Fibroblast of lung (primary cell): ENCODE results near the gene NTNG1. TPM values are rescaled to one million over a fixed set of nuclear protein-coding genes. Genes with fewer than 3 reads are reported as not detected.

ENCODE experiments used
- DNase-seq, 2 donors: peaks; one replicate each; pipeline versions ENCODE4 v3.0.0 to v3.0.0-alpha.2; 2010; ENCODE audit warnings: low read depth in 2 of 2
- H2AFZ ChIP-seq: 2 replicates; pipeline ENCODE4 v1.5.1; 2012; ENCODE audit warnings: low read length, control low read depth, inconsistent platforms
- H3K27ac ChIP-seq: 2 replicates; pipeline ENCODE4 v1.5.1; 2011; ENCODE audit warnings: low read length, control low read depth; ENCODE audit not compliant: insufficient read depth
- H3K27me3 ChIP-seq: 2 replicates; pipeline ENCODE4 v1.5.1; 2011; ENCODE audit warnings: mild to moderate bottlenecking, low read length; ENCODE audit not compliant: control insufficient read depth, insufficient read depth
- H3K36me3 ChIP-seq: 2 replicates; pipeline ENCODE4 v1.5.1; 2011; ENCODE audit warnings: low read length; ENCODE audit not compliant: control insufficient read depth, insufficient read depth
- H3K4me1 ChIP-seq: 2 replicates; pipeline ENCODE4 v1.5.1; 2011; ENCODE audit warnings: low read length; ENCODE audit not compliant: control insufficient read depth, insufficient read depth; ENCODE audit errors: extremely low read depth
- H3K4me2 ChIP-seq: 2 replicates; pipeline ENCODE4 v1.5.1; 2011; ENCODE audit warnings: low read length, control low read depth; ENCODE audit not compliant: insufficient read depth; ENCODE audit errors: extremely low read depth
- H3K4me3 ChIP-seq, 4 experiments: fragments of 200-600 bp in 1 of 4; sonication (generic) in 1 of 4; replicated peaks in 1 of 4; 2 replicates each; pipeline ENCODE4 v1.5.1; 2011 to 2016; ENCODE audit warnings: low read length in 4 of 4, low read depth in 3 of 4, mild to moderate bottlenecking in 3 of 4, control low read depth in 2 of 4, inconsistent platforms in 1 of 4, mixed read lengths in 1 of 4; ENCODE audit not compliant: insufficient read depth in 1 of 4; ENCODE audit errors: control extremely low read depth in 1 of 4
- H3K79me2 ChIP-seq: 2 replicates; pipeline ENCODE4 v1.5.1; 2012; ENCODE audit warnings: mild to moderate bottlenecking, low read length, inconsistent platforms; ENCODE audit not compliant: control insufficient read depth, insufficient read depth
- H3K9ac ChIP-seq: 2 replicates; pipeline ENCODE4 v1.5.1; 2011; ENCODE audit warnings: mild to moderate bottlenecking, low read length, control low read depth; ENCODE audit not compliant: insufficient read depth
- H3K9me3 ChIP-seq: 2 replicates; pipeline ENCODE4 v1.5.1; 2012; ENCODE audit warnings: low read depth, low read length; ENCODE audit not compliant: control insufficient read depth, insufficient read depth
- H4K20me1 ChIP-seq: 2 replicates; pipeline ENCODE4 v1.5.1; 2011; ENCODE audit warnings: low read length; ENCODE audit not compliant: control insufficient read depth, insufficient read depth; ENCODE audit errors: extremely low read depth
- EZH2 ChIP-seq: IDR thresholded peaks from 2 replicates; pipeline ENCODE4 v1.5.1; 2012; ENCODE audit warnings: low read length, control low read depth, mild to moderate bottlenecking; ENCODE audit errors: missing control alignments
- polyA plus RNA-seq, 2 donors: library from polyadenylated mRNA; depleted of rRNA in 1 of 2; stranded (reverse) in 1 of 2; unstranded in 1 of 2; fragments of >200 nt; gene quantifications; 2 replicates each; pipeline ENCODE4 v1.2.1, GENCODE V29; 2011 to 2012; ENCODE audit warnings: missing spikeins in 1 of 2
- total RNA-seq: library from RNA; depleted of rRNA; stranded (reverse); fragments of >200 nt; gene quantifications from 2 replicates; pipeline ENCODE4 v1.2.1, GENCODE V29; 2014
- TF ChIP-seq, protein P1 (sequence below), 2 donors: IDR thresholded peaks in 1 of 2; conservative IDR thresholded peaks in 1 of 2; 1 replicate in 1 of 2; 2 replicates in 1 of 2; pipeline ENCODE4 v1.5.1; 2011 to 2012; ENCODE audit warnings: low read length in 2 of 2, control low read depth in 1 of 2, inconsistent platforms in 1 of 2, low read depth in 1 of 2, mild to moderate bottlenecking in 1 of 2

The NTNG1 gene
- total and polyA plus RNA-seq, 2 donors (not counting 1 experiment from before 2014, with no cell fraction given), result 0.82 to 8.6 TPM

DNA sequence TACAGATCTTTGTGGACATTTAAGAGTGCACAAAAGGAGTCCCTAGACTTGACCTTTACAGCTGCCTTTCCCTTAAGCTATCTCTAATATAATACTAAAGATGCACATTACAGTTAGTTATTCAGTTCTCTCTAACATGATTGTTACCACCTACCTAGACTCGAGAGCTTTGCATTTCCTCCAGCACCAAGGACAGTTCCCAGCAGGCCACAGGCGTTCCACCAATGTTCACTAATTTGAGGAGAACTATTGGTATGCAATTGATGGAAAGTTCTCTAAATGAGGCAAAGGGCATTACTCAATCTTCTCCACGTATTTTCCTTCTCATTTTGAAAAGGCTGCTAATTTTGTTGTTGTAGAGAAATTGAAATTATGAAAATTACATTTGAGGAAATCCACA, 5.4 kb upstream of the NTNG1 start:
- Histone ChIP-seq H3K27ac (no peak overlapping the region), H3K27me3 (no peaks in the 10 kb centered on the region), H3K4me3 (no peak overlapping the region), H3K79me2 (no peaks in the 10 kb centered on the region), H3K4me1 (peaks cover 3% of the 10 kb centered on the region), H4K20me1 (no peaks in the 10 kb centered on the region), H3K9ac (no peak overlapping the region), H3K9me3 (no peaks in the 10 kb centered on the region), H2AFZ (no peak overlapping the region), H3K36me3 (no peaks in the 10 kb centered on the region), H3K4me2 (no peak overlapping the region)
- peak; percentile 57 to 66 for DNase-seq
- no peak for TF ChIP-seq EZH2
- TF ChIP-seq, protein P1, sequence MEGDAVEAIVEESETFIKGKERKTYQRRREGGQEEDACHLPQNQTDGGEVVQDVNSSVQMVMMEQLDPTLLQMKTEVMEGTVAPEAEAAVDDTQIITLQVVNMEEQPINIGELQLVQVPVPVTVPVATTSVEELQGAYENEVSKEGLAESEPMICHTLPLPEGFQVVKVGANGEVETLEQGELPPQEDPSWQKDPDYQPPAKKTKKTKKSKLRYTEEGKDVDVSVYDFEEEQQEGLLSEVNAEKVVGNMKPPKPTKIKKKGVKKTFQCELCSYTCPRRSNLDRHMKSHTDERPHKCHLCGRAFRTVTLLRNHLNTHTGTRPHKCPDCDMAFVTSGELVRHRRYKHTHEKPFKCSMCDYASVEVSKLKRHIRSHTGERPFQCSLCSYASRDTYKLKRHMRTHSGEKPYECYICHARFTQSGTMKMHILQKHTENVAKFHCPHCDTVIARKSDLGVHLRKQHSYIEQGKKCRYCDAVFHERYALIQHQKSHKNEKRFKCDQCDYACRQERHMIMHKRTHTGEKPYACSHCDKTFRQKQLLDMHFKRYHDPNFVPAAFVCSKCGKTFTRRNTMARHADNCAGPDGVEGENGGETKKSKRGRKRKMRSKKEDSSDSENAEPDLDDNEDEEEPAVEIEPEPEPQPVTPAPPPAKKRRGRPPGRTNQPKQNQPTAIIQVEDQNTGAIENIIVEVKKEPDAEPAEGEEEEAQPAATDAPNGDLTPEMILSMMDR (conservative IDR thresholded peaks at IDR 0.05 in 1 of 2, IDR thresholded peaks at IDR 0.05 in 1 of 2; ENCODE audit: low read depth in 1 of 2, low read length in 2 of 2), result no peak

DNA sequence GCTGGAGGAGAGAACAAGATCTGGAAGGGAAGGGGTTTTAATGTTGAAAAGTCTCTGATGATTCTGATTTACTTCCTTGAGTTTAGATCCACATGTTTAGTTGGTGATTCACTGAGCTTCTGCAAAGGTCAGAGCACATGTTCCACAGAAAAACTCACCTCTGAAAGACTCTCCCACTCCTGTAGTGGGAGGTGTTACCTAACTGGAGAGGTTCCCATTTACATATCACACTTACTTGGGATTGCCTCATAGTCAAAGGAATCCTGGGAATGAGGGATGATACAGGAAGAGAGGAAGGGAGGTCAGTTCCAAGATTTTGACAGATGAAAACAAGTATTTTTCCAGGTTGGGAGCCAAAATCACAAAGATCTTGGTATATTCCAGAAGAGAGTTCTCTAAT, 2.7 kb upstream of the NTNG1 start:
- peak in 1 of 2 donors; percentile 31 for DNase-seq
- Histone ChIP-seq H3K27ac (no peak overlapping the region), H3K27me3 (no peaks in the 10 kb centered on the region), H3K9me3 (no peaks in the 10 kb centered on the region), H3K4me3 (no peak overlapping the region), H3K9ac (no peak overlapping the region), H2AFZ (no peak overlapping the region), H3K36me3 (no peaks in the 10 kb centered on the region), H3K4me2 (no peak overlapping the region), H3K79me2 (no peaks in the 10 kb centered on the region), H4K20me1 (no peaks in the 10 kb centered on the region), H3K4me1 (peaks cover 4% of the 10 kb centered on the region)
- TF ChIP-seq, protein P1 (conservative IDR thresholded peaks at IDR 0.05 in 1 of 2, IDR thresholded peaks at IDR 0.05 in 1 of 2; ENCODE audit: low read depth in 1 of 2, low read length in 2 of 2), result no peak
- no peak for TF ChIP-seq EZH2

DNA sequence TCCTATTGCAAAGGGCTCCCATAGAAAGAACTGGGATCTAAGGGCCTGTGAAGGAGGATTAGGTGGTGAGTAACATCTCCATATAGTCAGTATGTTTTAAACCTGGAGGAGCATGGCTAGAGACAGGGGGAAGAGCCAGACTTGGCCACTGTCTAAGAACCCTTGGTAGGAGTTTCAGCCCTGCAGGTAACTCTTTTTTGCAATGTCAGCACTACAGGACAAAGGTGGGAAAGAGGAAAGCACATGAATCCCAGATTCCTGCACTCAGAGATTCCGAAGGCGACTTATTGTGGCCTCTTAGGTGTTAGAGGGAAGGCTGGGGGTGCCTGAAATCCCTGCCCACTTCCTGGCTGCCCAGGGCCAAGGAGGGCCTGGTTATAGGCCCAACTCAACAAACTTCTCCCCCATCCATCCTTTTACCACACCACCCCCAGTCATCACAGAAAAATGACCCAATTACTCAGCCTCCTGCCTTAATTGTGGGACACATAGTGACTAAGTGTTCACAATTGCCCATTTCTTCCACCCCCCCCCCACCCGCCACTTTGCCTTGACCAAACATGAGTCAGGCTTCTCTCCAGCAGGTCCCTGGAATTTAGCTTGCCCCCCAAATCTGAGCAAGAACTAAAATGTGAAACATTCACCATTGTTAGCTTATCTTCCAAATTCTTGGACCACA, 1.9 kb upstream of the NTNG1 start:
- H3K36me3 ChIP-seq, result no peaks in the 10 kb centered on the region
- DNase-seq, result peak in 1 of 2 donors; percentile 79
- H2AFZ ChIP-seq, result no peak overlapping the region
- H4K20me1 ChIP-seq, result no peaks in the 10 kb centered on the region
- H3K9ac ChIP-seq, result no peak overlapping the region
- peak overlapping the region in 1 of 4 experiments; percentile 93 for H3K4me3 ChIP-seq
- H3K27me3 ChIP-seq, result no peaks in the 10 kb centered on the region
- no peak for TF ChIP-seq EZH2
- TF ChIP-seq, protein P1 (conservative IDR thresholded peaks at IDR 0.05 in 1 of 2, IDR thresholded peaks at IDR 0.05 in 1 of 2; ENCODE audit: low read depth in 1 of 2, low read length in 2 of 2), result no peak
- H3K4me2 ChIP-seq, result peak overlapping the region; percentile 88
- peaks cover 4% of the 10 kb centered on the region for H3K4me1 ChIP-seq
- no peak overlapping the region for H3K27ac ChIP-seq
- H3K79me2 ChIP-seq, result no peaks in the 10 kb centered on the region
- H3K9me3 ChIP-seq, result no peaks in the 10 kb centered on the region
